ENCODE results near the gene MATN1.

The MATN1 gene

GRCh38 chr1:30737357-30738039 is 14.1 kb upstream of the MATN1 start:
- no peak for DNase-seq (ENCODE audit: low spot score)
- in situ Hi-C loops (cut with MboI; ENCODE audit: low pct_unique_long_range_greater_than_20kb, low sequenced_read_pairs, unreplicated experiment): no loop called here
- TF ChIP-seq CTCF (IDR thresholded peaks at IDR 0.05; ENCODE audit: extremely low read depth, insufficient read depth, missing control alignments): no peak

GRCh38 chr1:30735668-30736498 is 12.5 kb upstream of the MATN1 start:
- DNase-seq (ENCODE audit: low spot score): no peak
- in situ Hi-C loops (cut with MboI; ENCODE audit: low pct_unique_long_range_greater_than_20kb, low sequenced_read_pairs, unreplicated experiment): no loop called here

DNA sequence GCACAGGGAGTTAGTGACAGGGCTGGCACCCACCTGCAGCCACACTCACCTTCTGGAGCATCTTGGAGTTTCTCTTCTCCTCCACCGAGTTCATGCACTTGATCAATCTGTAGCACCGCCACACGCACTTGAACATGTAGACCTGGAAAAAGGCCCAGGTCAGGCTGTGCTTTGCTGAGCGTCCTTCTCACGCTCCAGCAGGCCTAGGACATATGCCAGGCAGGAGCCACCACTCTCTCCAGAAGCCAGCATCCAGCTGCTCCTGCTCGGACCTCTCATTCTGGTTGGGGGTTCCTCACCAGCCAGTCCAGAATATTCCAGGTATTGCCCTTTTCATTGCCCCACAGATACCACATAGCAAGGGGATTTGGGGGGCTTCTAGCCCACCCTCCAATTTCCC is 11.7 kb upstream of the MATN1 start:
- DNase-seq (ENCODE audit: low spot score): no peak
- in situ Hi-C loops (cut with MboI; ENCODE audit: low pct_unique_long_range_greater_than_20kb, low sequenced_read_pairs, unreplicated experiment): no loop called here
- no peak for TF ChIP-seq CTCF (IDR thresholded peaks at IDR 0.05; ENCODE audit: extremely low read depth, insufficient read depth, missing control alignments)

More at GRCh38 chr1:30735668-30736498, 12.5 kb upstream of the MATN1 start:
- no peak for TF ChIP-seq CTCF (IDR thresholded peaks at IDR 0.05; ENCODE audit: extremely low read depth, insufficient read depth, missing control alignments)

- in situ Hi-C loops (cut with MboI; ENCODE audit: low pct_unique_long_range_greater_than_20kb, low sequenced_read_pairs, unreplicated experiment): no loop called here
- no peak for DNase-seq (ENCODE audit: low spot score)
- TF ChIP-seq CTCF (IDR thresholded peaks at IDR 0.05; ENCODE audit: extremely low read depth, insufficient read depth, missing control alignments): no peak
Measured at GRCh38 chr1:30734580-30734979, 11.2 kb upstream of the MATN1 start.

DNA sequence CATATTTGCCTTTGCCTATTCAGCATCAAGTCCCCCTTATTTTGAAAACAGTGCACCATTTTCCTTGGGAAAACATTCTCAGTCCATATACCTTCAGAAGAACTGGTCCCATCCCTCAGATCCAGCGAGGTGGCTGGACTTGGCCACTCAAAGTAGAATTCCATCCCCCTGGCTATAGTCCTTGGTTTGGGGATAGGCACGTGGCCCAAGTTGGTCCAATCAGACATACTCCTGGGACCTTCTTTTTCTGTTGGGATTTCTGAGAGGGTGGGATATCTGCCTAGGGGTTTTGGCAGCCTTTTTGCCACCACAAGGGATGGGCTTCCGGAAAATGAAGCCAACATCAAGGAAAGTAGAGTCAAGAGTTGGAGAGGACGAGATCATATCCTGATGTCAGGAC is 10.7 kb upstream of the MATN1 start:
- no peak for DNase-seq (ENCODE audit: low spot score)
- no peak for TF ChIP-seq CTCF (IDR thresholded peaks at IDR 0.05; ENCODE audit: extremely low read depth, insufficient read depth, missing control alignments)
- in situ Hi-C loops (cut with MboI; ENCODE audit: low pct_unique_long_range_greater_than_20kb, low sequenced_read_pairs, unreplicated experiment): no loop called here

DNA sequence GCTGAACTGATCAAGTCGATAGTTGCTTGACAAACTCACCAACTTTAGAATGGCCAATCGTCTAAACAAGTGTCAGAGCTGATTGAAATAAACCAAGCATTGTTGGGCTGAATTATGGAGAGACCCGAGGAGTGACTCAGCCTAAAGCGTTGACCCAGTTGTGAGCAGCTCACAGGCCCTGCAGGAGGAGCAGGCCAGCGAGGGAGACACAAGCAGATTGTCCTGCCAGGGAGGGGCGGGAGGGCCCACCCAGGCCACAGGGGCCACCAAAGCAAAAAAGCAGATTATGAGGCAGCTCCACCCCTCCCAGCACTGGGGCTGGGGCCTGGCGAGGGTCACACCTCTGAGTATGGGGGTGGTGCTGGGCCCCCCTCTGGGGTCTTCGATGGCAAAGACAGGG is 10.1 kb upstream of the MATN1 start:
- DNase-seq (ENCODE audit: low spot score): no peak
- in situ Hi-C loops (cut with MboI; ENCODE audit: low pct_unique_long_range_greater_than_20kb, low sequenced_read_pairs, unreplicated experiment): no loop called here
- no peak for TF ChIP-seq CTCF (IDR thresholded peaks at IDR 0.05; ENCODE audit: extremely low read depth, insufficient read depth, missing control alignments)

All from GM13977 (cell line).